Measurements from ENCODE around the gene KAT8. TPM values are rescaled to one million over a fixed set of nuclear protein-coding genes. Genes with fewer than 3 reads are reported as not detected.

Gene KAT8
- total and polyA plus RNA-seq, 2 of the 13 experiments (the other 11 are each of a cell fraction or from before 2014, with no cell fraction given): 79.0 to 84.2 TPM

- TF ChIP-seq ZNF710 (CRISPR knock-in tag; IDR thresholded peaks at IDR 0.05; ENCODE audit: borderline replicate concordance) (peak; percentile 92; the same call in 1 of the 2 replicates), ZNF101 (CRISPR knock-in tag; IDR thresholded peaks at IDR 0.05; ENCODE audit: borderline replicate concordance, low read depth) (peak; percentile 50; the same call in 1 of the 2 replicates), CREM (IDR thresholded peaks at IDR 0.05) (no peak), CREM (CRISPR knock-in tag; IDR thresholded peaks at IDR 0.05) (no peak), ZBTB33 (CRISPR knock-in tag; IDR thresholded peaks at IDR 0.05) (peak; percentile 90), TBP (CRISPR knock-in tag; IDR thresholded peaks at IDR 0.05) (peak; percentile 93; the same call in 1 of the 2 replicates), BRF2 (CRISPR knock-in tag; IDR thresholded peaks at IDR 0.05) (0 out of 2 replicates have a peak, but pooled peaks have one; percentile 44), ZFP37 (CRISPR knock-in tag; IDR thresholded peaks at IDR 0.05; ENCODE audit: borderline replicate concordance) (peak; percentile 99), NR2F6 (IDR thresholded peaks at IDR 0.05) (peak; percentile 51; the same call in 1 of the 2 replicates), NR2F6 (CRISPR knock-in tag; IDR thresholded peaks at IDR 0.05) (peak; percentile 96), ZFX (CRISPR knock-in tag; IDR thresholded peaks at IDR 0.05; ENCODE audit: low read depth) (peak; percentile 96), RBM22 (optimal IDR thresholded peaks at IDR 0.05; ENCODE audit: low read length) (no peak), HOXD1 (CRISPR knock-in tag; IDR thresholded peaks at IDR 0.05) (peak; percentile 97; the same call in 1 of the 2 replicates), PLRG1 (conservative IDR thresholded peaks at IDR 0.05) (no peak), ZNF790 (CRISPR knock-in tag; IDR thresholded peaks at IDR 0.05; ENCODE audit: borderline replicate concordance) (peak; percentile 95), HNF1A (IDR thresholded peaks at IDR 0.05; ENCODE audit: low read depth) (peak; percentile 45; the same call in 1 of the 2 replicates), HNF1A (CRISPR knock-in tag; IDR thresholded peaks at IDR 0.05; ENCODE audit: borderline replicate concordance) (peak; percentile 87; the same call in 1 of the 2 replicates), FOXA1 (IDR thresholded peaks at IDR 0.05) (no peak), FOXA1 (CRISPR knock-in tag; IDR thresholded peaks at IDR 0.05) (0 out of 2 replicates have a peak, but pooled peaks have one; percentile 38)
Observed at GRCh38 chr16:31105677-31106213, 11.7 kb upstream of the KAT8 start (continued).

All from HepG2 (cell line).